WTC11 (cell line): Measurements from ENCODE around the gene CHD6. TPM values are rescaled to one million over a fixed set of nuclear protein-coding genes. Genes with fewer than 3 reads are reported as not detected.
A peak's percentile ranks its signal among the peaks of the same experiment; 100 is the strongest.

Source experiments
- ATAC-seq: fragments of 200-7000 bp; cut with Tn5 transposase; 2 replicates; pipeline ENCODE4 v1.10.0; 2021; ENCODE audit warnings: mild to moderate bottlenecking, moderate library complexity
- CTCF ChIA-PET: fragments of 300-600 bp; sonication (Branson Sonifier 250); formaldehyde crosslinking; loops from one replicate; lab custom pipeline; 2021; ENCODE audit warnings: antibody characterized with exemption; lab: Charles Lee
- POLR2A ChIA-PET: fragments of 350-600 bp; sonication (Branson Sonifier 250); formaldehyde crosslinking; loops from one replicate; lab custom pipeline; 2021; ENCODE audit warnings: antibody characterized with exemption; lab: Charles Lee
- DNase-seq: peaks from one replicate; pipeline ENCODE4 v3.0.0; 2021; ENCODE audit warnings: low spot score
- H3K27ac Mint-ChIP-seq: 2 replicates; pipeline ENCODE4 v1.8.0; 2021; ENCODE audit warnings: mixed read lengths
- H3K27me3 Mint-ChIP-seq: 2 replicates; pipeline ENCODE4 v1.8.0; 2021; ENCODE audit warnings: low read depth, mild to moderate bottlenecking, moderate library complexity, mixed read lengths
- H3K36me3 Mint-ChIP-seq: 2 replicates; pipeline ENCODE4 v1.8.0; 2021; ENCODE audit warnings: mixed read lengths
- H3K4me1 Mint-ChIP-seq: 2 replicates; pipeline ENCODE4 v1.8.0; 2022; ENCODE audit warnings: mixed read lengths
- H3K4me3 Mint-ChIP-seq: 2 replicates; pipeline ENCODE4 v1.8.0; 2021; ENCODE audit warnings: mild to moderate bottlenecking, moderate library complexity, mixed read lengths
- H3K9me3 Mint-ChIP-seq: 2 replicates; pipeline ENCODE4 v1.8.0; 2021; ENCODE audit warnings: mixed read lengths
- AFF4 ChIP-seq: sonication (generic); formaldehyde crosslinking; IDR thresholded peaks from 2 replicates; pipeline ENCODE4 v1.8.1; 2023; ENCODE audit warnings: mild to moderate bottlenecking, missing genetic modification reagents, borderline replicate concordance
- ATF1 ChIP-seq: sonication (generic); formaldehyde crosslinking; IDR thresholded peaks from 2 replicates; pipeline ENCODE4 v1.8.1; 2023; ENCODE audit warnings: mild to moderate bottlenecking, moderate library complexity, missing genetic modification reagents
- FOXK1 ChIP-seq: sonication (generic); formaldehyde crosslinking; IDR thresholded peaks from 2 replicates; pipeline ENCODE4 v1.8.0; 2022; ENCODE audit warnings: mild to moderate bottlenecking, moderate library complexity, missing genetic modification reagents
- HMGA2 ChIP-seq: fragments of 250-450 bp; sonication (Bioruptor Pico); IDR thresholded peaks from 2 replicates; pipeline ENCODE4 v1.4.0; 2021; ENCODE audit warnings: mild to moderate bottlenecking, moderate library complexity
- NFATC4 ChIP-seq: fragments of 250-450 bp; sonication (Bioruptor Pico); IDR thresholded peaks from 2 replicates; pipeline ENCODE4 v1.9.0; 2021; ENCODE audit warnings: mild to moderate bottlenecking
- NR3C1 ChIP-seq: sonication (generic); formaldehyde crosslinking; conservative IDR thresholded peaks from 2 replicates; pipeline ENCODE4 v1.8.1; 2023; ENCODE audit warnings: low read depth, mild to moderate bottlenecking, missing genetic modification reagents
- PRDM15 ChIP-seq: sonication (generic); formaldehyde crosslinking; IDR thresholded peaks from 2 replicates; pipeline ENCODE4 v1.8.0; 2022; ENCODE audit warnings: missing genetic modification reagents
- PREB ChIP-seq: sonication (generic); formaldehyde crosslinking; IDR thresholded peaks from 2 replicates; pipeline ENCODE4 v1.8.1; 2022; ENCODE audit warnings: mild to moderate bottlenecking, missing genetic modification reagents, moderate library complexity, borderline replicate concordance
- PRRX2 ChIP-seq: fragments of 250-450 bp; sonication (Bioruptor Pico); IDR thresholded peaks from 2 replicates; pipeline ENCODE4 v1.8.0; 2021; ENCODE audit warnings: mild to moderate bottlenecking
- TEAD1 ChIP-seq: sonication (generic); formaldehyde crosslinking; IDR thresholded peaks from 2 replicates; pipeline ENCODE4 v1.8.0; 2022; ENCODE audit warnings: mild to moderate bottlenecking, missing genetic modification reagents
- USF1 ChIP-seq: sonication (generic); formaldehyde crosslinking; IDR thresholded peaks from 2 replicates; pipeline ENCODE4 v1.8.0; 2022; ENCODE audit warnings: mild to moderate bottlenecking, missing genetic modification reagents
- ZNF317 ChIP-seq: sonication (generic); formaldehyde crosslinking; IDR thresholded peaks from 2 replicates; pipeline ENCODE4 v1.8.1; 2023; ENCODE audit warnings: low read depth, mild to moderate bottlenecking, moderate library complexity, missing genetic modification reagents, borderline replicate concordance
- ZNF532 ChIP-seq: fragments of 250-450 bp; sonication (Bioruptor Pico); IDR thresholded peaks from 2 replicates; pipeline ENCODE4 v1.9.0; 2021; ENCODE audit warnings: mild to moderate bottlenecking, borderline replicate concordance
- ZSCAN18 ChIP-seq: fragments of 250-450 bp; sonication (Bioruptor Pico); IDR thresholded peaks from 2 replicates; pipeline ENCODE4 v2.1.2; 2022; ENCODE audit warnings: mild to moderate bottlenecking, moderate library complexity
- total RNA-seq: library from RNA; stranded (reverse); gene quantifications from 3 replicates; pipeline ENCODE4 v1.2.3, GENCODE V29; 2021

Gene CHD6
- total RNA-seq, 1 experiment from 2014 or later = 52.1 TPM

- no peak for TF ChIP-seq AFF4 (CRISPR knock-in tag)
- TF ChIP-seq, all 79 proteins: peak for 0
Measured at GRCh38 chr20:41415191-41415590, 203.0 kb downstream of the CHD6 start (continued).

- no peaks in the 10 kb centered on the region for H3K27me3 Mint-ChIP-seq
- H3K27ac Mint-ChIP-seq = 0 out of 2 replicates have a peak overlapping the region, but pooled peaks have one; percentile 52
- DNase-seq = no peak
- TF ChIP-seq PRRX2 (CRISPR knock-in tag) = no peak
- TF ChIP-seq TEAD1 (CRISPR knock-in tag) = no peak
- TF ChIP-seq FOXK1 (CRISPR knock-in tag) = no peak
- TF ChIP-seq PRDM15 = no peak
- no peak for TF ChIP-seq ZSCAN18 (CRISPR knock-in tag)
- TF ChIP-seq PREB (CRISPR knock-in tag) = no peak
- no peak for TF ChIP-seq HMGA2 (CRISPR knock-in tag)
- no peak for TF ChIP-seq NFATC4 (CRISPR knock-in tag)
- no peak for TF ChIP-seq ATF1
- TF ChIP-seq ZNF317 (CRISPR knock-in tag) = no peak
- TF ChIP-seq USF1 (CRISPR knock-in tag) = no peak
- TF ChIP-seq ZNF532 (CRISPR knock-in tag) = no peak
- TF ChIP-seq NR3C1 (CRISPR knock-in tag) = no peak
- ATAC-seq = no peak
- H3K9me3 Mint-ChIP-seq = no peaks in the 10 kb centered on the region
- H3K4me3 Mint-ChIP-seq = no peak overlapping the region
- POLR2A ChIA-PET = no interaction called here
- CTCF ChIA-PET = interaction anchor here (1.4 kb wide), 1 partner anchor 74 kb away, joined by 3 read pairs; no protein-coding TSS in a partner anchor
- H3K36me3 Mint-ChIP-seq = peaks cover 84% of the 10 kb centered on the region
- no peaks in the 10 kb centered on the region for H3K4me1 Mint-ChIP-seq
Measured at GRCh38 chr20:41413169-41413568, 205.0 kb downstream of the CHD6 start.
